GM18526 (cell line): ENCODE data around the gene ATP6V0E2.
A peak's percentile ranks its signal among the peaks of the same experiment; 100 is the strongest.

ENCODE experiments used
- POLR2A ChIP-seq: IDR thresholded peaks from 3 replicates; pipeline ENCODE4 v1.6.1; 2011; ENCODE audit not compliant: insufficient read length; ENCODE audit errors: extremely low read depth

ATP6V0E2 gene

DNA sequence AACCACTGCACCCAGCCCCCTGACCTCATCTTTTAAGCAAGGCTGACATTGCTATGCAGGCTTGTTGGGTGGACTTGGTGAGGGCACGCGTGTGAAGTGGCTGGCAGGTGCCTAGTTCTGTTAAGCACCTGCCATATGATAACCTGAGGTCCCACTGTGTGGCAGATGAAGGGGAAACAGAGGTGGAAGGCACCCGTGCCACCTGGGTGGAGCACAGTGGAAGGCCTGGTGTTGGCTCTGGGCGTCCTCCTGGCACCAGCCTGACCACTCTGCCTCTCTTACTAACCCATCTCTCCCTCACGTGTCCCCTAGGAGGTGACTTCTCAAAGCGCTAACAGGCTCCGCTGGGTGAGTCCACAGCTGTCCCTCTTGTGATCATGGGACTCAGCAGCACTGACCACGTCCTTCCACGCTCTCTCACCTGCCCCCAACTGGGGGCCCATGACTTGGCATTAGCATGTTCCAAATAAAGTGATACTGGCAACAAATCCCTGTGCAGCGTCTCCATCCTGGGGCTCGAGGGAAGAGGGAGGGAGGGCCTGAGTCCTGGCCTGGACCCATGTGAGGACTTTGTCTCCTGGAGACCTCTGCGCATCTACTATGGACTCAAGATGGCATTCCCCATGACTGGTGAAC, 40.2 kb upstream of the ATP6V0E2 start:
- TF ChIP-seq POLR2A, result no peak

DNA sequence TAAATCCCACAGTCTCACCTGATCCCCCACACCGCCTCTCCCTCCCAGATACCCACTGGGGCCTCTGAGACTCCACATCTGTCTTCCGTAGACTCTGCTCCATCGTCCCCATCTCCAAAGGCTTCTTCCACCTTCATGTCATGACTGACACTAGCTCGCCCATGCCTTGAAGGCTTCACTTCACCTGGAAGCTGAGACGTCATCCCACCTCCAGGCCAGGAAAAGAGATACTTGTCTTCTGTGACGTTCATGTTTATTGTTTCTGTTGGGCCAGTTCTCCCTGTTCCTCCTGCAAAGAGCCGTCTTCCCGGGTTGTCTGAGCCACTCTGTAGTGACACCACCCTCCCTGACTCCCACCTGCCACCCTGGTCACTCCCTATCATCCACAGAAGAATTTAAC, 39.2 kb upstream of the ATP6V0E2 start:
- TF ChIP-seq POLR2A, result no peak

DNA sequence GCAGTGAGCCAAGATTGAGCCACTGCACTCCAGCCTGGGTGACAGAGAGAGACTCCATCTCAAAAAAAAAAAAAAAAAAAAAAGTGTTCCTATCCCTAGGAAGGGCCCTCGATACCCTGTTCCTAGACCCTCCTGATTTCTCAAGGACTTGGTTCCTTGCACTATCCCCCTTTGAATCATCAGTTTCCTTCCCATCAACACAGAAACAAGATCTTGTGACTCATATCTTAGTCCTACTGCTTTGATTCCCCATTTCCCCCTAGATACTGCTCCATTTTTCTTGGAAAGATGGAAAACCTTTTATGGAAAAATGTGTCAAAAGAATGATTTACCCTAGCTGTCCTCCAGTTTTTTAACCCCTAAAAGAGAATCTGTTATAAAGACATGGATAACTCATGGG, 37.3 kb upstream of the ATP6V0E2 start:
- TF ChIP-seq POLR2A, result no peak

- no peak for TF ChIP-seq POLR2A
These were observed 36.1 kb upstream of the ATP6V0E2 start for GRCh38 chr7:149837564-149838223.

DNA sequence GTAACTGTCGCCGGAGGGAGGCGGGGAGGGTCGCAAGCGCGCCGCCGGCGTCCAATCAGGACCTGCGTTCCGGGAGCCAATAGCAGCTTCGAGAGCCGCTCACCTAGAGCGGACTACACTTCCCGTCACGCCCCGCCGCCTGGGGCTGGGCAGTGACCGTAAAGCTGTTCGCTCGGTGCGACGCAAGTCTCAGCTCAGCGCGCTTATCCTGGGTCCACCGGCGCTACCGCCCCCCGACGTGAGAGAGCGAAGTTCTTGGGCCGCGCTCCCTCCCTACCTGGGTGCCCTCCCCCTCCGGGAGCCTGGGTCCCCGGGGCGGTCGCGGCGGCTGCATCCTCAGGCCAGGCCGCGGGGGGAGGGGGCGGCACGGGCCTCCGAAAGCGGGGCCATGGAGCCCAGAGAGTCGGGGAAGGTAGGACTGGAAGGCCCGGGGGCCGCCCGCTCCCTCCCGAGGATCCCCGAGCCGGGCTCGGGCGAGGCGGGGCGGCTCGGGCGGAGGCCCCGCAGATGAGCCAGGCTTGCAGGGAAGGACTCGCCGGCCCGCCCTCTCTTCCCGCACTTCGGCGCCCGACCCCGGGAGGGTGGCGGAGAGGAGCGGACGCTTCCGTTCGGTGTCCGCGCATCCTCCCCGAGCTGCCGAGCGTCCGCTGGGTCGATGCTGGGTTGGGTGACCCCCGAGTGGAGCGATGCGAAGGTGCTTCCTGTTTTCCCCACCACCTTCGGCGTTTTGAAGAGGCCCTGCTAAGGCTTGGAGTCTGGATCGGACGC, 35.4 kb upstream of the ATP6V0E2 start, which contains the start of gene ZNF862:
ZNF862 (plus strand) TSS at position 152 of the 768 bp plus-strand sequence; CDS start at position 389, 237 bp downstream.
- TF ChIP-seq POLR2A, result peak; percentile 73

- TF ChIP-seq POLR2A, result no peak
These were observed 34.8 kb upstream of the ATP6V0E2 start for GRCh38 chr7:149838992-149839408.

DNA sequence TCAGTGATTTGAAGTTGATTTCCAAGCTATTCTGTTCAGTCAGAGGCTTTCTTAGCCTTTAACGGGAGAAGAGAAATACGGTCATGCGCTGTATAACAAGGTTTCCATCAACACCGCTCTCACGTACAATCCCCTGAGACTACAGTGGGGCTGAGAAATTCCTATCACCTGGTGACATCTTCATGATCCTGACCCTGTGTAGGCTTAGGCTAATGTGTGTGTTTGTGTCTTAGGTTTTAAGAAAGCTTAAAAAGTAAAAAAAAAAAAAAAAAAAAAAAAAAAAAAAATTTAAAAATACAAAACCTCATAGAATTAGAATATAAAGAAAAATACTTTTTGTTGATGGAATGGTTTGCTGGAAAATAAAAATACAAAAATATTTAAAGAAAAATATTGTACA, 33.8 kb upstream of the ATP6V0E2 start:
- TF ChIP-seq POLR2A, result no peak

GRCh38 chr7:149843566-149843965, 30.2 kb upstream of the ATP6V0E2 start:
- no peak for TF ChIP-seq POLR2A

- TF ChIP-seq POLR2A, result no peak
These were observed 29.3 kb upstream of the ATP6V0E2 start for GRCh38 chr7:149844445-149844844.

DNA sequence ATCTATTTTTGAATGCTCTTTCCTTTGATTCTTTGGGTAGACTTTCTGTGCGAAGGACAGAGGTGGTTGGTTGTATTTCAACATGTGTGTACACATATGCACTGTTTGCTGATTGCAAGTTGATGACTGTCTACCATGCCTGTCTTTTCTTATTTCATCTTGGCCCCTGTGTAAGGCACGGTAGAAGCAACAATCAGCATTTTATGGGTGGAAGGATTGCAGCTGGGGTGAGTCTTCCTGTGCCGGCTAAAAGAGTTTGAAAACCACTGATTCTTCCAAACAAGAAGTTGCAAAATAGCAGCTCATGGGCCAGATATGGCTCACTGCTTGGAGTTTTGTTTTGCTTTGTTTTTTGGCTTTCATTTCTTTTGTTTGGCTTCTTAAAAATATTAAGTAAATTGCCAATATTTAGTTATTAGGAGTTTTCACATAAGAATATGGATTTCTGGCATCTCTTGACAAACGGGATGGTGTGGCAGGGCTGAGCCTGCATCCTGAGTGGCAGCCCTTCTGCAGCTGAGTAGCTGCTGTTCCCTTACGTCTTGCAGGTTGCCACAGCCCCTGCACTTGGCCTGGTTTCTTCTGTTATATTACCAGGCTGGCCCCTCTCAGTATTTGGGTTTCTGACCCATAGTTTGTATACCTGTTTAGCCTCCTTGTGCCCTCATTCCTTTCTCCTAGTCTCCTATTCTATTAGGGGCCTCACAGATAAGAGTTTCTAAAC, 28.4 kb upstream of the ATP6V0E2 start:
- no peak for TF ChIP-seq POLR2A

DNA sequence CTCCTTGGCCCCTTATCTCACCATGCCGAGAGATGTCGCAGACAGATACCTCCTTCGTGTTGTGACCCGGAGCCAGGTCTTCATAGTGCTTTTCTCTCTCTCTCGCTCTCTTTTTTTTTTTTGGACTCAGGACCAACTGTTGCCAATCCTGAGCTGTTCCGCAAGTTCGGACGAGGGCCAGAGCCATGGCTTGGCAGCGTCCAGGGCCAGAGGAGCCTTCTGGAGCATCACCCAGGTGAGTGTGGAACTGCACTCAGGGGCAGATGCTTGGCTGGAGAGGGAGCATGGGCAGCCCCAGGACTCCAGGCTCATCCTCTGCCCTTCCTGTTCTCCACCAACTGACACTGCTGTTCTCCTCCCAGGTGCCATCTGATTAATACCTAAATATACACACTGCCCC, 27.7 kb upstream of the ATP6V0E2 start:
- no peak for TF ChIP-seq POLR2A

DNA sequence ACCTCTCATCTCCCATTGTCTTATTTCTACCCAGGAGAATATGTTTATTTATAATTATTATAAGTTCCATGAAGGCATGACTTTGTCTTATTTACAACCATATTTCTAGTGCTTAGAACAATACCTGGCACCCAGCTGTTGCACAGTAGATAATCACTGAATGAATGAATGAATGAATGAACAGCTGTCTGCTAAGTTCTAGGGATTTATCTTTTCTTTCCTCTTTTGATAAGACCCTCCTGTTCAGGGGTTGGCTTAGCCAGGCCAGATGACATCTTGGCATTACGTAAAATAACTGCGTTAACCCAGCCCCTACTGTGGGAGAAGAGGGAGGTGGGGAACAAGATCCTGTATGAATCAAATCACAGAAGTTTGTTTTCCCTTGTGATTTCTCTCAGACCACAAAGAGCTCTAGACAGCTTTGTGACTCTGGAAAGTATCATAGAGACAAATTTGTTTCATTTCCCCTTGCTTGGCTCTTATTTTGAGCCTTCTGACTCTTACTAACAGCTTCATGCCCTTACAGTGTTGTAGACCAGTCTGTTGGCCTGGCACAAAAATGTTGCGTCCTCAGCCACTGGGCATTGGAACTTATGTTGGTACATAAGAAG, 27.2 kb upstream of the ATP6V0E2 start:
- TF ChIP-seq POLR2A, result no peak

- TF ChIP-seq POLR2A, result no peak
These were observed 24.6 kb upstream of the ATP6V0E2 start for GRCh38 chr7:149849174-149849573.

- TF ChIP-seq POLR2A, result no peak
These were observed 23.7 kb upstream of the ATP6V0E2 start for GRCh38 chr7:149850007-149850594.

GRCh38 chr7:149850716-149851115, 23.1 kb upstream of the ATP6V0E2 start:
- TF ChIP-seq POLR2A, result no peak
